IMR-90 (cell line): Measurements from ENCODE around the gene TMEM37. TPM values are rescaled to one million over a fixed set of nuclear protein-coding genes. Genes with fewer than 3 reads are reported as not detected.

Source experiments
- ATAC-seq: fragments of 200-7000 bp; cut with Tn5 transposase; 2 replicates; pipeline ENCODE4 v1.9.1; 2020; ENCODE audit warnings: low read depth, mild to moderate bottlenecking, moderate library complexity
- BruUV-seq: library from RNA; stranded (reverse); fragments of 400-500 nt; replicated peaks from 2 replicates; lab custom pipeline; 2021; lab: Mats Ljungman, UMichigan
- CTCF ChIA-PET: fragments of 300-600 bp; formaldehyde crosslinking; extraction: SDS; loops from one replicate; lab custom pipeline; 2021; ENCODE audit warnings: antibody characterized with exemption; lab: Yijun Ruan, JAX
- POLR2A ChIA-PET: fragments of 300-600 bp; sonication (Branson Sonifier 250); formaldehyde crosslinking; loops from one replicate; lab custom pipeline; 2022; ENCODE audit warnings: antibody characterized with exemption; ENCODE audit not compliant: unreplicated experiment; lab: Charles Lee
- DNase-seq: peaks from one replicate; pipeline ENCODE4 v3.0.0; 2013
- H2AFZ ChIP-seq: replicated peaks from 2 replicates; pipeline ENCODE3; 2013; ENCODE audit warnings: low read length, mild to moderate bottlenecking; ENCODE audit not compliant: poor library complexity
- H2AK5ac ChIP-seq: 2 replicates; pipeline ENCODE4 v1.6.1; 2013; ENCODE audit warnings: low read depth, low read length, inconsistent platforms
- H2AK9ac ChIP-seq: replicated peaks from 2 replicates; pipeline ENCODE3; 2013; ENCODE audit warnings: mild to moderate bottlenecking, low read depth, low read length, moderate library complexity; ENCODE audit not compliant: poor library complexity
- H2BK120ac ChIP-seq: 2 replicates; pipeline ENCODE4 v1.6.1; 2013; ENCODE audit warnings: low read depth, low read length, inconsistent platforms
- H2BK15ac ChIP-seq: 3 replicates; pipeline ENCODE4 v1.6.1; 2013; ENCODE audit warnings: low read depth, low read length, inconsistent platforms
- H2BK20ac ChIP-seq: 2 replicates; pipeline ENCODE4 v1.6.1; 2013; ENCODE audit warnings: low read depth, mild to moderate bottlenecking, inconsistent platforms, low read length, moderate library complexity
- H2BK5ac ChIP-seq: 2 replicates; pipeline ENCODE4 v1.6.1; 2013; ENCODE audit warnings: mild to moderate bottlenecking, low read depth, low read length, inconsistent platforms; ENCODE audit not compliant: poor library complexity, severe bottlenecking
- H3K14ac ChIP-seq: replicated peaks from 2 replicates; pipeline ENCODE4 v1.6.1; 2013; ENCODE audit warnings: low read depth, low read length, inconsistent platforms
- H3K18ac ChIP-seq: 2 replicates; pipeline ENCODE4 v1.6.1; 2013; ENCODE audit warnings: low read depth, low read length, control low read depth
- H3K23ac ChIP-seq: 2 replicates; pipeline ENCODE4 v1.6.1; 2013; ENCODE audit warnings: low read depth, low read length, inconsistent platforms
- H3K27ac ChIP-seq: 2 replicates; pipeline ENCODE4 v1.5.1; 2013; ENCODE audit warnings: mild to moderate bottlenecking, control low read depth, low read length; ENCODE audit not compliant: insufficient read depth
- H3K27me3 ChIP-seq: 2 replicates; pipeline ENCODE4 v1.6.1; 2013; ENCODE audit warnings: low read length; ENCODE audit not compliant: control insufficient read depth, insufficient read depth
- H3K36me3 ChIP-seq: 2 replicates; pipeline ENCODE4 v1.6.1; 2013; ENCODE audit warnings: low read length, mixed read lengths; ENCODE audit not compliant: control insufficient read depth, insufficient read depth
- H3K4ac ChIP-seq: 2 replicates; pipeline ENCODE4 v1.6.1; 2013; ENCODE audit warnings: low read depth, low read length, inconsistent platforms
- H3K4me1 ChIP-seq: 2 replicates; pipeline ENCODE4 v1.6.1; 2013; ENCODE audit warnings: low read length, mixed read lengths; ENCODE audit not compliant: control insufficient read depth, insufficient read depth
- H3K4me2 ChIP-seq: 2 replicates; pipeline ENCODE4 v1.6.1; 2013; ENCODE audit warnings: low read depth, mild to moderate bottlenecking, control low read depth, low read length, moderate library complexity
- H3K4me3 ChIP-seq: 2 replicates; pipeline ENCODE4 v1.5.1; 2013; ENCODE audit warnings: low read depth, mild to moderate bottlenecking, control low read depth, low read length, moderate library complexity; ENCODE audit not compliant: insufficient read depth
- H3K56ac ChIP-seq: 2 replicates; pipeline ENCODE4 v1.6.1; 2013; ENCODE audit warnings: low read length, inconsistent platforms; ENCODE audit not compliant: insufficient read depth; ENCODE audit errors: extremely low read depth
- H3K79me1 ChIP-seq, 2 experiments: 2 replicates each; pipeline ENCODE4 v1.6.1; 2013; ENCODE audit warnings: low read length in 2 of 2, inconsistent platforms in 1 of 2, low read depth in 1 of 2
- H3K9ac ChIP-seq: 2 replicates; pipeline ENCODE4 v1.6.1; 2013; ENCODE audit warnings: low read depth, low read length, control low read depth
- H3K9me1 ChIP-seq: 2 replicates; pipeline ENCODE4 v1.6.1; 2013; ENCODE audit warnings: low read length, inconsistent platforms; ENCODE audit not compliant: insufficient read depth
- H3K9me3 ChIP-seq: 2 replicates; pipeline ENCODE4 v1.6.1; 2013; ENCODE audit warnings: low read length; ENCODE audit not compliant: control insufficient read depth, insufficient read depth
- H4K20me1 ChIP-seq: 2 replicates; pipeline ENCODE4 v1.6.1; 2013; ENCODE audit warnings: low read length, inconsistent platforms; ENCODE audit not compliant: insufficient read depth
- H4K5ac ChIP-seq: 2 replicates; pipeline ENCODE4 v1.6.1; 2013; ENCODE audit warnings: mild to moderate bottlenecking, low read depth, low read length, control low read depth
- H4K8ac ChIP-seq, 2 experiments: 2 replicates each; pipeline ENCODE4 v1.6.1; 2013; ENCODE audit warnings: low read depth in 2 of 2, low read length in 2 of 2, control low read depth in 1 of 2, inconsistent platforms in 1 of 2
- H4K91ac ChIP-seq: 2 replicates; pipeline ENCODE4 v1.6.1; 2013; ENCODE audit warnings: low read depth, low read length, inconsistent platforms; ENCODE audit not compliant: insufficient read depth
- BHLHE40 ChIP-seq: fragments of 150-350 bp; IDR thresholded peaks from 2 replicates; pipeline ENCODE4 v1.6.1; 2016; ENCODE audit warnings: mild to moderate bottlenecking, low read depth, low read length
- CHD1 ChIP-seq: IDR thresholded peaks from 2 replicates; pipeline ENCODE4 v1.6.1; 2012; ENCODE audit warnings: low read depth, low read length, improper control_type of control experiment
- FOS ChIP-seq: fragments of 150-350 bp; IDR thresholded peaks from 2 replicates; pipeline ENCODE4 v1.6.1; 2016; ENCODE audit warnings: low read depth, low read length
- MXI1 ChIP-seq: IDR thresholded peaks from 2 replicates; pipeline ENCODE4 v1.6.1; 2012; ENCODE audit warnings: low read depth, mild to moderate bottlenecking, low read length, moderate library complexity, borderline replicate concordance
- NFE2L2 ChIP-seq: fragments of 150-350 bp; IDR thresholded peaks from 2 replicates; pipeline ENCODE4 v1.6.1; 2016; ENCODE audit warnings: low read depth, mild to moderate bottlenecking, low read length
- POLR2A ChIP-seq: IDR thresholded peaks from 2 replicates; pipeline ENCODE4 v1.6.1; 2012; ENCODE audit warnings: mild to moderate bottlenecking, low read depth, low read length
- RAD21 ChIP-seq: IDR thresholded peaks from 2 replicates; pipeline ENCODE4 v1.6.1; 2012; ENCODE audit warnings: low read length, improper control_type of control experiment
- RFX5 ChIP-seq: IDR thresholded peaks from 2 replicates; pipeline ENCODE4 v1.8.0; 2012; ENCODE audit warnings: low read depth, mild to moderate bottlenecking, low read length, moderate library complexity
- WGBS, 2 experiments: methylation state at CpG; one replicate each; pipeline versions ENCODE4 v1.1.5 to v1.1.7; 2013; ENCODE audit warnings: missing lambda C conversion rate in 2 of 2; ENCODE audit not compliant: insufficient read length in 1 of 2; ENCODE audit errors: extremely low coverage in 2 of 2; 5-methylcytosine and 5-hydroxymethylcytosine counted together
- dilution Hi-C: fragments of 300-500 bp; cut with HindIII; formaldehyde crosslinking; loops from one replicate; pipeline ENCODE4 v1.14.3; 2018; ENCODE audit warnings: low sequenced_read_pairs; ENCODE audit not compliant: unreplicated experiment
- in situ Hi-C: fragments of 300-500 bp; cut with MboI; formaldehyde crosslinking; loops from 3 replicates; pipeline ENCODE4 v1.14.3; 2019; ENCODE audit warnings: low sequenced_read_pairs, inconsistent platforms, mixed read lengths
- intact Hi-C: fragments of 100-400 bp; cut with micrococcal nuclease; formaldehyde crosslinking; loops from 2 replicates; pipeline ENCODE4 v1.10.0; 2022
- polyA plus RNA-seq, 3 experiments: library from polyadenylated mRNA; depleted of rRNA; stranded (reverse); fragments of >200 nt; gene quantifications; 2 replicates each; pipeline ENCODE4 v1.2.3, GENCODE V29; 2012; ENCODE audit warnings: low replicate concordance in 1 of 3
- total RNA-seq: library from RNA; depleted of rRNA; stranded (reverse); fragments of >200 nt; gene quantifications from 2 replicates; pipeline ENCODE4 v1.2.3, GENCODE V29; 2012
- TF ChIP-seq, protein P1 (sequence below): conservative IDR thresholded peaks from 2 replicates; pipeline ENCODE4 v1.5.1; 2012; ENCODE audit warnings: mild to moderate bottlenecking, low read depth, low read length, improper control_type of control experiment
- TF ChIP-seq, protein P2 (sequence below): fragments of 150-350 bp; IDR thresholded peaks from 2 replicates; pipeline ENCODE4 v1.6.1; 2017; ENCODE audit warnings: mild to moderate bottlenecking, antibody characterized with exemption, low read length, low read depth

The TMEM37 gene
- total and polyA plus RNA-seq, 2 of the 4 experiments (the other 2 are of a cell fraction), result under 0.01 to 0.39 TPM

DNA sequence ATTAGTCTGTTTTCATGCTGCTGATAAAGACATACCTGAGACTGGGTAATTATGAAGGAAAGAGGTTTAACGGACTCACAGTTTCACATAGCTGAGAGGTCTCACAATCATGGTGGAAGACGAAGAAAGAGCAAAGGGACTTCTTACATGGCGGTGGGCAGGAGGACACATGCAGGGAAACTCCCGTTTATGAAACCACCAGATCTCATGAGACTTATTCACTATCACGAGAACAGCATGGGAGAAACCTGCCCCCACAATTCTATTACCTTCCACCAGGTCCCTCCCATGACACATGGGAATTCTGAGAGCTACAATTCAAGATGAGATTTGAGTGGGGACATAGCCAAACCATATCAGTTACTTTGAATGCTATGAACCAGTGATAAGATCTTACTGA is 48.5 kb downstream of the TMEM37 start:
- Histone ChIP-seq H4K20me1 (no peaks in the 10 kb centered on the region), H3K79me1 (no peaks in the 10 kb centered on the region), H3K9ac (no peak overlapping the region), H2BK15ac (no peak overlapping the region), H3K36me3 (no peaks in the 10 kb centered on the region), H3K4me1 (no peaks in the 10 kb centered on the region), H3K4ac (no peak overlapping the region), H3K14ac (no peak overlapping the region), H2BK5ac (no peak overlapping the region), H4K91ac (no peak overlapping the region), H3K23ac (no peak overlapping the region), H3K27ac (no peak overlapping the region), H2BK120ac (no peak overlapping the region), H3K9me3 (no peaks in the 10 kb centered on the region), H2AK5ac (no peak overlapping the region), H3K4me3 (no peak overlapping the region), H2AFZ (no peak overlapping the region), H3K18ac (no peak overlapping the region), H4K5ac (no peak overlapping the region), H3K56ac (no peak overlapping the region), H2AK9ac (no peak overlapping the region), H3K27me3 (peaks cover 27% of the 10 kb centered on the region), H3K9me1 (no peaks in the 10 kb centered on the region), H3K4me2 (no peak overlapping the region), H4K8ac (no peak overlapping the region), H2BK20ac (no peak overlapping the region)
- dilution Hi-C loops, result no loop called here
- BruUV-seq, result no TSS peak
- ChIA-PET CTCF (interaction anchor here (1.0 kb wide), 1 partner anchor 599 kb away, joined by 3 read pairs; no protein-coding TSS in a partner anchor), POLR2A (no interaction called here)
- in situ Hi-C loops, result no loop called here
- ATAC-seq (no peak), DNase-seq (no peak)
- intact Hi-C loops, result no loop called here
- no CpG with 5 or more reads among the region's 5 CpGs for WGBS, 2 experiments
- TF ChIP-seq NFE2L2 (no peak), RFX5 (no peak), POLR2A (no peak), FOS (no peak), BHLHE40 (no peak), RAD21 (no peak), CHD1 (no peak), MXI1 (no peak)
- TF ChIP-seq, protein P1, sequence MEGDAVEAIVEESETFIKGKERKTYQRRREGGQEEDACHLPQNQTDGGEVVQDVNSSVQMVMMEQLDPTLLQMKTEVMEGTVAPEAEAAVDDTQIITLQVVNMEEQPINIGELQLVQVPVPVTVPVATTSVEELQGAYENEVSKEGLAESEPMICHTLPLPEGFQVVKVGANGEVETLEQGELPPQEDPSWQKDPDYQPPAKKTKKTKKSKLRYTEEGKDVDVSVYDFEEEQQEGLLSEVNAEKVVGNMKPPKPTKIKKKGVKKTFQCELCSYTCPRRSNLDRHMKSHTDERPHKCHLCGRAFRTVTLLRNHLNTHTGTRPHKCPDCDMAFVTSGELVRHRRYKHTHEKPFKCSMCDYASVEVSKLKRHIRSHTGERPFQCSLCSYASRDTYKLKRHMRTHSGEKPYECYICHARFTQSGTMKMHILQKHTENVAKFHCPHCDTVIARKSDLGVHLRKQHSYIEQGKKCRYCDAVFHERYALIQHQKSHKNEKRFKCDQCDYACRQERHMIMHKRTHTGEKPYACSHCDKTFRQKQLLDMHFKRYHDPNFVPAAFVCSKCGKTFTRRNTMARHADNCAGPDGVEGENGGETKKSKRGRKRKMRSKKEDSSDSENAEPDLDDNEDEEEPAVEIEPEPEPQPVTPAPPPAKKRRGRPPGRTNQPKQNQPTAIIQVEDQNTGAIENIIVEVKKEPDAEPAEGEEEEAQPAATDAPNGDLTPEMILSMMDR, result no peak
- TF ChIP-seq, protein P2, sequence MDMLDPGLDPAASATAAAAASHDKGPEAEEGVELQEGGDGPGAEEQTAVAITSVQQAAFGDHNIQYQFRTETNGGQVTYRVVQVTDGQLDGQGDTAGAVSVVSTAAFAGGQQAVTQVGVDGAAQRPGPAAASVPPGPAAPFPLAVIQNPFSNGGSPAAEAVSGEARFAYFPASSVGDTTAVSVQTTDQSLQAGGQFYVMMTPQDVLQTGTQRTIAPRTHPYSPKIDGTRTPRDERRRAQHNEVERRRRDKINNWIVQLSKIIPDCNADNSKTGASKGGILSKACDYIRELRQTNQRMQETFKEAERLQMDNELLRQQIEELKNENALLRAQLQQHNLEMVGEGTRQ, result no peak
